Jurkat, Clone E6-1 (cell line): ENCODE results near the gene BTLA. TPM values are rescaled to one million over a fixed set of nuclear protein-coding genes. Genes with fewer than 3 reads are reported as not detected.
"Not testable (repeated sequence)": the region's sequence is repeated elsewhere in the genome, so short reads cannot be mapped to it uniquely, and the experiment has no call there.

Experiments
- DNase-seq: peaks from one replicate; pipeline ENCODE4 v3.0.0-alpha.2; 2011; ENCODE audit warnings: low read depth, low spot score
- H3K4me3 ChIP-seq: 2 replicates; pipeline ENCODE4 v1.5.1; 2011; ENCODE audit warnings: mild to moderate bottlenecking, low read length, control low read depth, moderate library complexity
- polyA plus RNA-seq: library from polyadenylated mRNA; unstranded; fragments of >200 nt; gene quantifications from one replicate; pipeline ENCODE4 v1.2.1, GENCODE V29; 2012; ENCODE audit warnings: missing spikeins; ENCODE audit not compliant: insufficient read length, insufficient read depth

BTLA gene
- not detected for polyA plus RNA-seq

DNA sequence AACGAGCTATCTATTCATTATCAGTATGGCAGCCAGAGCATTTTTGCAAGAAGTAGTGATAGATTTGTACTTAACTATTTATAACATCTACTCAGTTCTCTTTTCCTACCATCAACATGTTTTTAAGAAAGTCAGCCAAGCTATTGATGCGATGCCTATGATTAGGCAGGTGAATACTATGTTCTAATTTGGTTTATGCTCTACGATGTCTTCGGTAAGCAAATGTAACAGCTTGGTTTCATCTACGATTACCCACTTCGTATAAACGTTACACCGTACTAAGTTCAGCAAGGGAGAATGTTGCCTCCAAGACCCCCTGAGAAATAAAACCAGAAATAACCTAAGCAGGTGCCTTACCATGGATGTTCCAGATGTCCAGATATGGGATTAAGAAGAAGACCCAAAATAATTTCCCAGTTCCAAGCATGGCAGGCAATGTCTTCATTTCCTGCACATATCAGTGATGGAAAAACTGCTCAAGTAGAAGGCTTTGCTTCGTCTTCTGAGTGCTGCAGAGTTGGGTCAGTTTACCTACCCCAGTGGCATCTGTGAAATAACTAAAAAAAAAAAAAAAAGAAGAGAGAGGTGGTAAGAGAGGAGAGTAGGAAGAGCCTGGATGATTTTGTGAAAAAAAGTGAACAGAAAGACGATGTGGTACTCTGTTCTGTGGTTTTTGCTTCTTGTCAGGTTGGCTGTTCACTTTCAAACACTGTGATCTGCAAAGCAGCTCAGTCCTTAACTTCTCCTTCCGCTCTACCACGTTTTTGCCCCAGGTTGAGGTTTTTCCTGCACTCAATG lies at the start of gene BTLA:
Gene BTLA (minus strand): TSS at position 559 of the 798 bp plus-strand sequence. CDS start 114 bp downstream, at position 445.
- H3K4me3 ChIP-seq = no peak within 1 kb of the TSS; the same call in 1 of the 2 replicates
- peak; percentile 78 for DNase-seq

GRCh38 chr3:112546216-112546759 lies 47.0 kb upstream of the BTLA start:
- no peak overlapping the region for H3K4me3 ChIP-seq
- DNase-seq = no peak

- no peak overlapping the region for H3K4me3 ChIP-seq
- no peak for DNase-seq
These were observed 40.8 kb upstream of the BTLA start for GRCh38 chr3:112539825-112540650.

GRCh38 chr3:112531358-112531781 lies 32.1 kb upstream of the BTLA start:
- peak; percentile 45 for DNase-seq
- no peak overlapping the region for H3K4me3 ChIP-seq

- no peak for DNase-seq
- H3K4me3 ChIP-seq = no peak overlapping the region
These were observed 31.3 kb upstream of the BTLA start for GRCh38 chr3:112530573-112530972.

- not testable (repeated sequence) for H3K4me3 ChIP-seq, DNase-seq
These were observed 24.9 kb upstream of the BTLA start for GRCh38 chr3:112524127-112524526.

GRCh38 chr3:112519424-112520001 lies 20.2 kb upstream of the BTLA start:
- H3K4me3 ChIP-seq = no peak overlapping the region
- DNase-seq = peak; percentile 67

DNA sequence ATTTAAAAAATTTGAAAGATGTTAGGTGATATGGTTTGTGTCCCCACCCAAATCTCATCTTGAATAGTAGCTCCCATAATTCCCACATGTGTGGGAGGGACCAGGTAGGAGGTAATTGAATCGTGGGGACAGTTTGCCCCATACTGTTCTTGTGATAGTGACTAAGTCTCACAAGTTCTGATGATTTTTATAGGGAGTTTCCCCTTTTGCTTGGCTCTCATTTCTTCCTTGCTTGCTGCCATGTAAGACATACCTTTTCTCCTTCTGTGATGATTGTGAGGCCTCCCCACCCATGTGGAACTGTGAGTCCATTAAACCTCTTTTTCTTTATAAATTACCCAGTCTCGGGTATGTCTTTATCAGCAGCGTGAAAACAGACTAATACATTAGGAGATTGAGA lies 19.7 kb upstream of the BTLA start:
- not testable (repeated sequence) for DNase-seq, H3K4me3 ChIP-seq

DNA sequence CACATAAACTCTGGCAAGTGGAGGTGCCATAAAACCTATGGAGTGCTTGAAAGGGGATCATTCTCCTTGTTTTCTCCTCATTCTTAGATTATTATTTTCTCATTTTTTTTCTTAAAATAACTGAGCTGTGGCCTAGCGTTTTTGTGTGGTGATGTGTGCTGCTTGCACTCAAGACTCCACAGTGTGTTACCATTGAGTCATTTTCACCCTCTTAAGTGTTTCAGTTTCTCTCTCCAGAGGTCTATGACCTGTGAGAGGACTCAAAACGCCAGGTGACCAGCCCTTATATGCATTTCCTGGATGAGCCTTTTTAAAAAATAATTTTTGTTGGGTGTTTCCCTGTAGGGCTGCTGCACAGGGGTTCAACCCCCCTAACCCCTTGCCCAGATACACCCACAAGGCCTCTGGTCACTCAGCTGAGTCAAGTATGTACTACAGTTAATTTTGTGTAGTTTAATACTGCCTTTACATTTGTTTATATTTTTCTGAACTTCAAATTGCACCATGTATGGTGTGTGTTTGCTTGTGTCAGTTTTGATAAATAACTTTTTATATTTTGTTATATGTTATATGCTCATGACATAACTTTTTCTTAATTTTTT lies 15.4 kb upstream of the BTLA start:
- DNase-seq = no peak
- no peak overlapping the region for H3K4me3 ChIP-seq

- H3K4me3 ChIP-seq = no peak overlapping the region
- DNase-seq = no peak
These were observed 13.0 kb upstream of the BTLA start for GRCh38 chr3:112512320-112512719.

DNA sequence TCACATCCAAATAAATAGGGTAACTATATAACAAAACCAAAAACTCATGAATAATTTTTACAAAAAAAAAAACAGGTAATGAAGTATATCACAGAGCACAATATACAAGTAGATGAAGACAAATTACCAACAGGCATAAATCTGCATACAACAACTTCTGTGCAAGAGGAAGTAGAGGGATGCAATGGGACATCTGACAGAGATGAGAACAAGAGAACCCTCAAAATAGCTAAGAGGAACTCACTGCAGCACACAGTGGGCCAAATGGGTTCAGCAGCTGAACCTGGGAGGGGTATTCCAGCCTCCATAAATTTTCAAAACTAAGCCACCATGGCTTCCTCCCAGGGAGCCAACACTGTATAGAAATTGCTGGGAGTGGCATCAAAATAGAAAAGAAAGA lies 9.6 kb upstream of the BTLA start:
- DNase-seq = no peak
- H3K4me3 ChIP-seq = no peak overlapping the region

GRCh38 chr3:112508261-112508660 lies 9.0 kb upstream of the BTLA start:
- DNase-seq = no peak
- H3K4me3 ChIP-seq = no peak overlapping the region

GRCh38 chr3:112505907-112506306 lies 6.6 kb upstream of the BTLA start:
- no peak overlapping the region for H3K4me3 ChIP-seq
- DNase-seq = no peak

DNA sequence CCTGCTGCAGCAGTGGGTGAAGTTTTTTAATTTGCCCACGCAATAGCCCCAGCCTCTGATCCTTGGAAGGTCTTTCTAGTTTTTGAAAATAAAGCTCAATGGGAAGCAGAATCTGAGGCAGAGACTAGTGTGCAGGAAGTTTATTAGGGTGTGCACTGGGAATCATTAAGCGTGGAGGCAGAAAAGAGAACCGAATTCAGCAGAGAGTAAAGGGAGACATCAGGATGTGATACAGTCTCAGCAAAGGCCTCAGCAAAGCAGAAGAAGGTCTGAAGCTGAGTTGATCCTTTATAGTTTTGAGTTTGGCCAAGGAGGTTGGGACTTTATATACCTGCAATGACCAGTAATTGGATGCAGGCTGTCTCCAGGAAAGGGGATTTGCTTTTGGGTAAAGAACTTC lies 4.9 kb upstream of the BTLA start:
- no peak overlapping the region for H3K4me3 ChIP-seq
- DNase-seq = no peak

- DNase-seq = no peak
- H3K4me3 ChIP-seq = no peak overlapping the region
These were observed 4.2 kb upstream of the BTLA start for GRCh38 chr3:112503304-112503972.

DNA sequence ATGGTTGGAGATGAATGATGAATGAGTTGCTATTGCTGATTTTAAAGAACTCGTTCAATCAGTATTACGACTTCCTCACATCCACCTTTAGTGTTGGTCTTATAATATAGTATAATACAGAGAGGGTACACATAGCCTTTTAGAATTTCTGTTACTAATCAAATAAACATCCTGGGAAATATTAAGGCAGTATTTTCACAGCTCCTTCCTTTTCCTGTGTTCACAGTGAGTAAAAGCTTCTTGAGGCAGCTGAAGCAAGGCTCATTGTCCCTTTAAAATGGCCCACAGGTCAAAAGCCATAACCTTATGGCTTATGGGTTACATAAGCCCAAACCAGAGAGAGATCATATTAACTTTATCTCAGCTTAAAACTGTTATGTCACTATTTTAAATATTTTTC lies 1.3 kb upstream of the BTLA start:
- no peak overlapping the region for H3K4me3 ChIP-seq
- no peak for DNase-seq

GRCh38 chr3:112497897-112498548 lies 1.2 kb downstream of the BTLA start:
- no peak for DNase-seq
- no peak overlapping the region for H3K4me3 ChIP-seq

DNA sequence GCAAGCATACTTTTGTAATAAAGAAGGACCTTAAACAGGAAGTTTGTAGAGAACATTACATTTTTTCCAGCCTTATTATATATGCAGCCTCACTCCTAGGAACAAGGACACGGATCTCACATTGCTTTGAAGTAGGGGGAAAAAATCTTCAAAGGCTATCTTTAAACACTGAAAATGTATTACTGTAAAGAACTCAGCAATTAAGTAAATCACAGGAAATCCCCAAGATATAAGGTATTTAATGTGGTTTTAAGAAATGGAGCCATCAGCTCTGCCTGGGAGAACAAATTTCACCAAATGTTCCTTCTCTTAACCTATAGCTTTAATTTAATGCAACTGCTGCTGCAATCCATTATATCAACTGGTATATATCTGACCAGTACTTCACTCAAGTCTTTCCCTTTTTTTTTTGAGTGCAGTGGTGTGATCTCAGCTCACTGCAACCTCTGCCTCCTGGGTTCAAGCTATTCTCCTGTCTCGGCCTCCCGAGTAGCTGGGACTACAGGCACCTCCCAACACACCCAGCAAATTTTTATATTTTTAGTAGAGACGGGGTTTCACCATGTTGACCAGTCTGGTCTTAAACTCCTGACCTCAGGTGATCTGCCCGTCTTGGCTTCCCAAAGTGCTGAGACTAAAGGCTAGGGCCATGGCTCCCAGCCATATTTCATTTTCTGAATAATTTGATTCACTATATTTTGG lies 2.8 kb downstream of the BTLA start:
- no peak overlapping the region for H3K4me3 ChIP-seq
- DNase-seq = peak; percentile 23
